HG03469 (cell line): Measurements from ENCODE around the gene TUBE1.

Source experiments
- ATAC-seq: cut with Tn5 transposase; IDR thresholded peaks from one replicate; pipeline ENCODE4 v1.9.1; 2021; ENCODE audit warnings: mild to moderate bottlenecking, moderate library complexity, moderate number of reproducible peaks; ENCODE audit not compliant: unreplicated experiment

Gene TUBE1

GRCh38 chr6:112037783-112038216 is 49.5 kb downstream of the TUBE1 start:
- no peak for ATAC-seq

- ATAC-seq, result no peak
These were observed 51.1 kb downstream of the TUBE1 start for GRCh38 chr6:112036088-112036637.

DNA sequence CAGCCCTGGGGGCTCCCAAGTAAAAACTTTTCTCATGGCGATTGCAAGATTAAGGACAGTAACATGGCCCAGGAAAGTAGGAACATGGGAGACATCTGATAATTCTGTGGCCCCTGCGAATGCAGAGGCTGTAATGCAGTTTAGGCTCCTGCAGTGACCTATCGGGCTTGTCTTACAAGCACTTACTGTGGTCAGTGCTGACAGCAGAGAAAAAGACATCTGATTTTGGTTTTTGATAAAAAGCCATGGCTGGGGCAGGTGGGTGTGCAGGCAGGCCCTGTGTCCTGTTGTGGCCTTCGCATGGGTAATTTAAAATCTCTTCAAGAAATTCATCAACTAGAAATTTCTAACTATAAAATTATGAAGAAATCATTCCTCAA is 52.7 kb downstream of the TUBE1 start:
- ATAC-seq, result no peak

DNA sequence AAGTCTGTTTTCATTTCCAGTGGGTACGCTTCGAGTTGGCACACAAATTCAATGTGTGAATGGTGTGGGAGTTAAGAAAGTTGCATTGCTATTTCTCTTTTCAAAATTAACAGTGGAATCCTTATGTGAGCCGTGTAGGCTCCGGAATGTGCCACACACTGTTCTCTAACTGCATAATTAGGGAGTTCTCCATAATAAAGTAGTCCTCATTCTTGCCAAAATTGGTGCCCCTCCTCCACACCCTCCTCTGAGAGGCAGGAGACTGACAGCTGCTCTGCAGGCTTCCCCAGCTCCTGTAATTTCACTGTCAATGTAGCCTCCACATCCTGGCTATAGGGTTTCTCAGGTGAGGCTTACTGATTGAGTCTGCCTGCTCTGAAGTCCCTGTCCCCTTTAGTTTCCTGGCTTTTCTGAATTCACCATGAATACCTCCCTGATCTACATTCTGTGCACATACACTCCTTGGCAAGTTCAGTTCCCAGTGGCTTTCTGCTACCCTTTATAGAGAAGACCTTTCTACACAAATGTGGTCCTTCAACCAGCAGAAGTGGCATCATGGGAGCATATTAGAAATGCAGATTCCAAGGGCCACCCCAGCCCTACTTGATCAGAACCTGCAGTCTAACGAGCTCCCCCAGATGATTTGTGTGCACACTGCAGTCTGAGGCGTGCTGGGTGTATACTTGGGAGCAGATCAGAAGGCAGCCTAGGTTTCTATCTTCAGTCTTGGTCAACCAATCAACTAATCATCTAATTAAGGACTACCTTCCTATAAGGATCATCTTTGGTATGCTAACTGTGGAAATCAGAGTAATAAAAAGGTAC is 53.3 kb downstream of the TUBE1 start:
- no peak for ATAC-seq

DNA sequence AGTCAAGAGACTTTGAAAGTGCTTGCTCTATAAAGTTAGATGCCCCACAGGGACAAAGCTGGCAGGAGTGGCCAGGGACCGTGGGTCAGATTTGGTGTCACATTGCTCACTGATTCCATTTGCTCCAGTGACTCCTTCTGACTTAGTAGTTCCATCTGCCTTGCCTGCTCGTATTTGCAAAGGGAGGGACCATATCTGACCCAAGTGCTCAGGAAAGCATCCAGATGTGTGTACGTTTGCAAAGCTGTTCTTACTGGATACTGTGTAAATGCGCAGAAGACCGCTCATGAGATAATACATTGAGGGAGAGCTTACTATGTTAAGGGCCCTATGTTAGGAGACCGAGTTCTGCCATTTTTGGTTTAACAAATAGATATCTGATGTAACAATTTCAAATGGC is 54.6 kb downstream of the TUBE1 start:
- ATAC-seq, result no peak

DNA sequence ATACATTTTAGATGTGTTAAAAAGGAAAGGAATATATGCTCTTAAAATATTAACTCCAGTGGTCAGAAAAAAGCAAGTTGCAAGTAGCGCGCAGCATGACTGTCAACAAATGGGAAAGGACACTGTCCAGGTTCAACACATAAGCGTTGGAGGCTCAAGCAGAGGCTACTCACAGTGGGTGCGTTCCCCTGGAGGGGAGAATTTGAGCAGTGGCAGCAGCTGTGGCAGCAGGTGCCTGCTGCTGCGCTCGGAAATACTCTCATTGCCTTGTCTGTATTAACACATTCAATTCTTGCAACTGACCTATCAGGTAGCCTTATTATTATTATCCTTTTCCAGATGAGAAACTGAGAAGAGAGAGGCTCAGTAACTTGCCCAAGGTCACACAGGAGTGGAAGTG is 55.3 kb downstream of the TUBE1 start:
- ATAC-seq, result no peak

DNA sequence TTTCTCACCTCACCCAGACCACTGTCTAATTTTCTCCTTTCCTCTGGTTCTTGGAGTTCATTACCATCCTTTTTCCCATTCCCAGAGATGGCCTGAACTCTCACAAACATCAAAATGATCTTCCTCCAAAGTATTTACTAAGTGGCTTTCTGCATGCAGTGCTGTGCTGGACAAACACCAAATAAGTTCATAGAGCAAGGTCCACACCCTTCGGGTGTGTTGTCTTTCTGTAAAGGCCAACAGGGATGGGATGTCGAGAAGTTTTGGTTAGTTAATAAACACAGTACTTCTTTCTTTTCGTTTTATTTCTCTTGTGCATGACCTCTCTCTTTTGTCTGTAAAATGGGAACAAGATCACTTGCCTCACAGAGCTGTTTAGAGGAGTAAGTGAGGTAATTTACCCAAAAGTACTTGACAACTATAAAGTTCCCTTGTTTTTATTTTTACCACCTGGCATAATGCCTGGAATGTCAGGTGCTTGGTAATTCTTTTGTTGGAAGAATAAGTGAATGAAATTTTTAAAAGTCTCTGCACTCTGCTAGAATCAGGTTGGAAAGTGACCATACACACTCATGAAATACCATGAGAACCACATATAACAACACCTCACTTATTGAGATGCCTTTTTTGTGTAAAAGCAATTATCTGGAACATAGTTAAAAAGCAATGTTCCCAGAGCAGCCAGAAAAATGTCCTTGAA is 56.2 kb downstream of the TUBE1 start:
- no peak for ATAC-seq

DNA sequence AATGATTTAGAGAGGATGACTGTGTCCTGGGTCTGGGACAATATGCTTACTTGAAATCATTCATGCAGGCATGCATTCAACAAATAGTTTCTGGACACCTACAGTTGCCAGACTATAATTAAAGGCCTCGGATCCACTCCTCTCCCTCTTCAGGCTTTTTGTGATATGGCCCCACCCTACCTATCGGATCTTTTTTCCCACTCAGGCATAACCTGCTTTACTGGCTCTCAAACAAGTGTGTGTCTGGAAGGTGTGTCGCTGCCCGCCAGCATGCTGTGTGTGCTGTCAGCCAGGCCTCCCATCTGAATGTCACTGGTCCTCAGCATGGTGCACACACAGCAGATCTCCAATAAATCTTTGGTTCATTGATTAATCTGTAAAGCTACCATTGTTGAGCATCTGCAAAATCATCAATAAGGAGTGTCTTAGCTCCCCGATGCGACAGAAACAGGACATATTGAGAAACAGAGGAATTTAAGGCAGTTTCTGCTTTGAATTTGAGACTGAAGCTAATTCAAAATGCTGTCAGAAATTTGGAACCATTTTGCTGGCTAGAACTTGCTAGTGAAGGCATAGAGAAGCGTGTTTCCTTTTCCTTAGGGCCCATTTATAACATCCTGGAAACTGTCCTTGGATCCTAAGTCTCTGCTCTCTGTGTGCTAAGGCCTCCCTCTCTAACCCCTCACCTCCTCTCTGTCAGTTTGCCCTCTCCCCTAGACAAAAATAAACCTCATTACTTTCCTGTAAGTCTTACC is 56.9 kb downstream of the TUBE1 start:
- ATAC-seq, result no peak

GRCh38 chr6:112029045-112029822 is 58.0 kb downstream of the TUBE1 start:
- ATAC-seq, result no peak

- ATAC-seq, result no peak
These were observed 59.2 kb downstream of the TUBE1 start for GRCh38 chr6:112027942-112028674.

GRCh38 chr6:112026933-112027332 is 60.3 kb downstream of the TUBE1 start:
- ATAC-seq, result no peak

DNA sequence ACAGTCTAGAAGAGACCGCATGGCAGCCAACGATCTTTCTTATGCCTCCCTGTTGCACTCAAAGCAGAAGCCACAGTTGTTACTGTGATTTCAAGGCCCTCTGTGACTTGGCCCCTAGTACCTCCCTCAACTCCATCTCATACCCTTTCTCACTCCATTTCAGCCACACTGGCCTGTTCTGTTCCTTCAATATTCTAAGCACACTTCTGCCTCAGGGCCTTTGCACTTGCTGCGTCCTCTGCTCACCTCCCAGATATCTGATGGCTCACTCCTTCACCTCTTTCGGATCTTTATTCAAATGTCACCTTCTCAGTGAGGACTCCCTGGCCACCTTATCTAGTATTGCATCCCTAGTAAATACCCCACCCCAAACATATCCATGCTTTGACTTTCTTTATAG is 62.8 kb downstream of the TUBE1 start:
- no peak for ATAC-seq

GRCh38 chr6:112022749-112023148 is 64.5 kb downstream of the TUBE1 start:
- ATAC-seq, result no peak

DNA sequence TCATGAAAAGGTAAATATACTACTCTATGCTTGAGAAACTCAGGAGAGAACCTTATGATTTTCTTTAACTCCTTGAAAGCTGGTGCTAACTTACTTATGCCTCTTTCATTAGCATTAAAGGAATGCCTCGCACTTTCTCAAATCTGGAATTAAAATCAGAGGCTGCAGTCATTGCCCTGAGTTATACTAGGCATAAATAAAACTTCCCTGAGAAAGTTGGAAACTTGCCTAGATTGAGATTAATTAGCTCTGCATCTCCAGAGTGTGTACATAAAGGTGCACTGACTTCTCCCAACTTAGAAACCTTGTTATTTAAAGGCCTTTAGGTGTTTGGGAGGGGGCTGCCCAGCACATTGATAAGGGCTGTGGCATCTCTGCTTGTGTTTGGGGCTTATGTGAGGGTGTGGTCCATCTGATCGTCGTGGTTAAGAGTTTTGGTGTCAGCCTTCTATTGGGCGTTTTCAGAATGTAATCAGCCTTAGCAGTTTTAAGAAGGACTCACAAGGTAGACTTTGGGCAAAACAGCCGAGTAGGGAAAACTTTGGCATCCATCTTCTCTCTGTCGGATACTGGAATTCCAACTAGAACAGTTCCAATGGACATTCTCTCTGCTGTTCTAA is 65.5 kb downstream of the TUBE1 start:
- ATAC-seq, result no peak
